Neural crest cell (in vitro differentiated cells): ENCODE data around the gene SPRR2F. TPM values are rescaled to one million over a fixed set of nuclear protein-coding genes. Genes with fewer than 3 reads are reported as not detected.

ENCODE experiments used
- DNase-seq: peaks from one replicate; pipeline ENCODE4 v3.0.0; 2021; ENCODE audit warnings: low read depth, mixed read lengths, low spot score
- H3K27ac Mint-ChIP-seq: one replicate; pipeline ENCODE4 v1.8.0; 2021; ENCODE audit warnings: mild to moderate bottlenecking, mixed read lengths; ENCODE audit not compliant: unreplicated experiment
- H3K27me3 Mint-ChIP-seq: 2 replicates; pipeline ENCODE4 v1.8.0; 2021; ENCODE audit warnings: low read depth, mild to moderate bottlenecking, mixed read lengths
- H3K36me3 Mint-ChIP-seq: 2 replicates; pipeline ENCODE4 v1.8.0; 2021; ENCODE audit warnings: low read depth, mild to moderate bottlenecking, mixed read lengths
- H3K4me1 Mint-ChIP-seq: 2 replicates; pipeline ENCODE4 v1.8.0; 2021; ENCODE audit warnings: mixed read lengths
- H3K4me3 Mint-ChIP-seq: one replicate; pipeline ENCODE4 v1.8.0; 2021; ENCODE audit warnings: mild to moderate bottlenecking, mixed read lengths
- H3K9me3 Mint-ChIP-seq: 2 replicates; pipeline ENCODE4 v1.8.0; 2021; ENCODE audit warnings: mixed read lengths
- long read RNA-seq: library from polyadenylated mRNA; unstranded; transcript quantifications from one replicate; pipeline ENCODE4 v2.0.0, GENCODE V29; 2020
- total RNA-seq: library from RNA; stranded (reverse); gene quantifications from 2 replicates; pipeline ENCODE4 v1.2.1, GENCODE V29; 2021
- TF ChIP-seq, protein P1 (sequence below): fragments of 200-600 bp; sonication (generic); conservative IDR thresholded peaks from 2 replicates; pipeline ENCODE4 v1.5.0; 2021; ENCODE audit warnings: antibody characterized with exemption, mild to moderate bottlenecking

Gene SPRR2F
- not detected in 2 replicates for total RNA-seq
- long read RNA-seq, result 0 reads

- Mint-ChIP-seq H3K27me3 (peaks cover 4% of the 10 kb centered on the region), H3K9me3 (peaks cover 1% of the 10 kb centered on the region)
Measured at GRCh38 chr1:153113416-153113815, at the start of gene SPRR2F. Gene SPRR2F, minus strand, starts transcription at chr1:153113516. Its CDS starts 783 bp downstream, at chr1:153112733.

GRCh38 chr1:153155541-153155940 lies 42.2 kb upstream of the SPRR2F start:
- H3K4me3 Mint-ChIP-seq, result no peak overlapping the region
- H3K27ac Mint-ChIP-seq, result no peak overlapping the region
- no peak for DNase-seq
- TF ChIP-seq, protein P1, sequence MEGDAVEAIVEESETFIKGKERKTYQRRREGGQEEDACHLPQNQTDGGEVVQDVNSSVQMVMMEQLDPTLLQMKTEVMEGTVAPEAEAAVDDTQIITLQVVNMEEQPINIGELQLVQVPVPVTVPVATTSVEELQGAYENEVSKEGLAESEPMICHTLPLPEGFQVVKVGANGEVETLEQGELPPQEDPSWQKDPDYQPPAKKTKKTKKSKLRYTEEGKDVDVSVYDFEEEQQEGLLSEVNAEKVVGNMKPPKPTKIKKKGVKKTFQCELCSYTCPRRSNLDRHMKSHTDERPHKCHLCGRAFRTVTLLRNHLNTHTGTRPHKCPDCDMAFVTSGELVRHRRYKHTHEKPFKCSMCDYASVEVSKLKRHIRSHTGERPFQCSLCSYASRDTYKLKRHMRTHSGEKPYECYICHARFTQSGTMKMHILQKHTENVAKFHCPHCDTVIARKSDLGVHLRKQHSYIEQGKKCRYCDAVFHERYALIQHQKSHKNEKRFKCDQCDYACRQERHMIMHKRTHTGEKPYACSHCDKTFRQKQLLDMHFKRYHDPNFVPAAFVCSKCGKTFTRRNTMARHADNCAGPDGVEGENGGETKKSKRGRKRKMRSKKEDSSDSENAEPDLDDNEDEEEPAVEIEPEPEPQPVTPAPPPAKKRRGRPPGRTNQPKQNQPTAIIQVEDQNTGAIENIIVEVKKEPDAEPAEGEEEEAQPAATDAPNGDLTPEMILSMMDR, result no peak
- no peaks in the 10 kb centered on the region for H3K36me3 Mint-ChIP-seq
- H3K27me3 Mint-ChIP-seq, result peaks cover 17% of the 10 kb centered on the region
- no peaks in the 10 kb centered on the region for H3K4me1 Mint-ChIP-seq
- H3K9me3 Mint-ChIP-seq, result peaks cover 7% of the 10 kb centered on the region

More at GRCh38 chr1:153113416-153113815, at the start of gene SPRR2F:
- Mint-ChIP-seq H3K4me1 (no peaks in the 10 kb centered on the region), H3K36me3 (no peaks in the 10 kb centered on the region), H3K27ac (no peak within 1 kb of the TSS), H3K4me3 (no peak within 1 kb of the TSS)
- TF ChIP-seq, protein P1, result no peak
- no peak for DNase-seq

DNA sequence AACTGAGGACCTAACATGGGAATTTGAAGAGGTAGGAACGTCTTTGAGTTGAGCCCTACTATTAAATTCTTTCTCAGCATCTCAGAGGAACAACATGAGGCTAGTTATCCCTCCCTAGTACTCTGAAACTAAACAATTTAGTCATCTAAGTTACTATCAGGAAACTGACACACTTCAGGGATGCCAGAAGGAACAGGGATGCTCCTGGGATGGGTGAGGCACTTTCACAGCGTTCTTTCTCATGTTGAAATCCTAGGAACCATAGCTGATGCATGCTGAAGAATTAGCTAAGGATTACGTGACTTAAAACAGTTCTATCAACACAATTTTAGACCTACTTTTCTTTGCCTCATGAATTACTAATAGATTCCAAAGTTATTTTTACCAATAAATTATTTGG lies 39.2 kb upstream of the SPRR2F start:
- Mint-ChIP-seq H3K4me3 (no peak overlapping the region), H3K36me3 (no peaks in the 10 kb centered on the region), H3K4me1 (no peaks in the 10 kb centered on the region), H3K9me3 (no peaks in the 10 kb centered on the region), H3K27ac (no peak overlapping the region), H3K27me3 (peaks cover 26% of the 10 kb centered on the region)
- DNase-seq, result no peak
- TF ChIP-seq, protein P1, result no peak

DNA sequence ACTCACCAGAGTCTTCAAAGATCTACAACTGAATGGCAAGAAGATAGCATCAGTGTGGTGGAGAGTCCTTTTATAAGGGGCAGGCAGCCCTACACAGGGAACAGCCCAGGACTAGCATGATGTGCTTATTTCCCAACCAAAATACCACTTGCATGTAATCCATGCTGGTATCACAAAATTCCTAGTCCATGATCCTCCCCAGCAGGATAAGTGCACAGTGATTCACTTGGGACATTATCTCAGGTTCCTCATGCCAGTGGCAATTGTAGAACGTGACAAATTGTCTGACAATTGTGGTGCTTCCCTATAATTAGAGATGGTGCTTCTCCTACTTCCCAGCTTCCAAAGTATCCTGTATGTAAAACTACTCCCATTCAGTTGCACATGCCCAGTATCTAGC lies 37.5 kb upstream of the SPRR2F start, which contains the start of gene SPRR2G:
Gene SPRR2G (minus strand): TSS at position 45 of the 400 bp plus-strand sequence. CDS start 780 bp downstream, outside the sequence.
- TF ChIP-seq, protein P1, result no peak
- Mint-ChIP-seq H3K4me3 (no peak within 1 kb of the TSS), H3K27ac (no peak within 1 kb of the TSS), H3K36me3 (no peaks in the 10 kb centered on the region), H3K4me1 (no peaks in the 10 kb centered on the region), H3K27me3 (peaks cover 34% of the 10 kb centered on the region), H3K9me3 (no peaks in the 10 kb centered on the region)
- DNase-seq, result no peak

GRCh38 chr1:153141377-153141776 lies 28.1 kb upstream of the SPRR2F start:
- TF ChIP-seq, protein P1, result no peak
- H3K27ac Mint-ChIP-seq, result no peak overlapping the region
- peaks cover 58% of the 10 kb centered on the region for H3K27me3 Mint-ChIP-seq
- H3K4me3 Mint-ChIP-seq, result no peak overlapping the region
- DNase-seq, result no peak
- no peaks in the 10 kb centered on the region for H3K9me3 Mint-ChIP-seq
- H3K36me3 Mint-ChIP-seq, result no peaks in the 10 kb centered on the region
- no peaks in the 10 kb centered on the region for H3K4me1 Mint-ChIP-seq
